HG03565 (cell line): ENCODE measurements around the gene PSMA8.
"Not testable (repeated sequence)": the region's sequence is repeated elsewhere in the genome, so short reads cannot be mapped to it uniquely, and the experiment has no call there.

Experiments used
- ATAC-seq: cut with Tn5 transposase; IDR thresholded peaks from one replicate; pipeline ENCODE4 v1.9.1; 2021; ENCODE audit warnings: mild to moderate bottlenecking, moderate library complexity; ENCODE audit not compliant: unreplicated experiment

Gene PSMA8

GRCh38 chr18:26133652-26134051, at the start of gene PSMA8:
Gene PSMA8, plus strand, starts transcription at chr18:26133869. Its CDS starts 97 bp downstream, at chr18:26133966.
- no peak for ATAC-seq

GRCh38 chr18:26085056-26085455, 48.6 kb upstream of the PSMA8 start:
- no peak for ATAC-seq

- no peak for ATAC-seq
Measured at GRCh38 chr18:26086959-26087358, 46.7 kb upstream of the PSMA8 start.

GRCh38 chr18:26088487-26088886, 45.2 kb upstream of the PSMA8 start:
- ATAC-seq = no peak

- peak; percentile 2 for ATAC-seq
Measured at GRCh38 chr18:26089293-26090129, 44.2 kb upstream of the PSMA8 start.

- ATAC-seq = peak; percentile 60
Measured at GRCh38 chr18:26090130-26091046, 43.3 kb upstream of the PSMA8 start, which contains the start of gene SS18. Gene SS18, minus strand, starts transcription at chr18:26090613. Its CDS starts 44 bp downstream, at chr18:26090569.

GRCh38 chr18:26091047-26091630, 42.5 kb upstream of the PSMA8 start:
- ATAC-seq = peak; percentile 24

GRCh38 chr18:26096852-26097251, 36.8 kb upstream of the PSMA8 start:
- no peak for ATAC-seq

GRCh38 chr18:26097563-26097962, 36.1 kb upstream of the PSMA8 start:
- ATAC-seq = no peak

- no peak for ATAC-seq
Measured at GRCh38 chr18:26103579-26103978, 30.1 kb upstream of the PSMA8 start.

GRCh38 chr18:26104035-26104434, 29.6 kb upstream of the PSMA8 start:
- no peak for ATAC-seq

GRCh38 chr18:26119246-26119645, 14.4 kb upstream of the PSMA8 start:
- no peak for ATAC-seq

GRCh38 chr18:26121476-26121875, 12.2 kb upstream of the PSMA8 start:
- no peak for ATAC-seq

- ATAC-seq = not testable (repeated sequence)
Measured at GRCh38 chr18:26121994-26122393, 11.7 kb upstream of the PSMA8 start.

- no peak for ATAC-seq
Measured at GRCh38 chr18:26127786-26128185, 5.9 kb upstream of the PSMA8 start.

GRCh38 chr18:26128192-26128591, 5.5 kb upstream of the PSMA8 start:
- ATAC-seq = not testable (repeated sequence)

GRCh38 chr18:26134107-26134506, 438 bp downstream of the PSMA8 start:
- ATAC-seq = no peak

- no peak for ATAC-seq
Measured at GRCh38 chr18:26135548-26135947, 1.9 kb downstream of the PSMA8 start.

- ATAC-seq = no peak
Measured at GRCh38 chr18:26157326-26157725, 23.7 kb downstream of the PSMA8 start.

- no peak for ATAC-seq
Measured at GRCh38 chr18:26159353-26159752, 25.7 kb downstream of the PSMA8 start.

GRCh38 chr18:26164571-26164970, 30.9 kb downstream of the PSMA8 start:
- no peak for ATAC-seq
